Glutamatergic neuron (in vitro differentiated cells): ENCODE results near the gene VRK1. TPM values are rescaled to one million over a fixed set of nuclear protein-coding genes. Genes with fewer than 3 reads are reported as not detected.

Experiments used
- DNase-seq: peaks from one replicate; pipeline ENCODE4 v3.0.0; 2022
- H3K27ac Mint-ChIP-seq: one replicate; pipeline ENCODE4 v1.8.0; 2020; ENCODE audit warnings: mild to moderate bottlenecking, mixed read lengths, inconsistent platforms; ENCODE audit not compliant: unreplicated experiment
- H3K27me3 Mint-ChIP-seq: one replicate; pipeline ENCODE4 v1.8.0; 2020; ENCODE audit warnings: mild to moderate bottlenecking, moderate library complexity, mixed read lengths, inconsistent platforms; ENCODE audit not compliant: unreplicated experiment
- H3K36me3 Mint-ChIP-seq: one replicate; pipeline ENCODE4 v1.8.0; 2020; ENCODE audit warnings: mild to moderate bottlenecking, mixed read lengths, inconsistent platforms; ENCODE audit not compliant: unreplicated experiment
- H3K4me1 Mint-ChIP-seq: one replicate; pipeline ENCODE4 v1.8.0; 2020; ENCODE audit warnings: mild to moderate bottlenecking, low read depth, mixed read lengths, inconsistent platforms; ENCODE audit not compliant: unreplicated experiment
- H3K4me3 Mint-ChIP-seq: one replicate; pipeline ENCODE4 v1.8.0; 2020; ENCODE audit warnings: mild to moderate bottlenecking, mixed read lengths, inconsistent platforms; ENCODE audit not compliant: unreplicated experiment
- H3K9me3 Mint-ChIP-seq: one replicate; pipeline ENCODE4 v1.8.0; 2020; ENCODE audit warnings: mild to moderate bottlenecking, moderate library complexity, mixed read lengths, inconsistent platforms; ENCODE audit not compliant: unreplicated experiment
- CTCF ChIP-seq: fragments of 200-600 bp; sonication (generic); IDR thresholded peaks from one replicate; pipeline ENCODE4 v1.5.0; 2021; ENCODE audit not compliant: partially characterized antibody, unreplicated experiment
- total RNA-seq: library from RNA; stranded (reverse); fragmentation: NEBNext Ultra II Directional; extraction: Animal tissue kit (Norgen Biotek cat#: 25700); gene quantifications from one replicate; pipeline ENCODE4 v1.2.1, GENCODE V29; 2021; ENCODE audit not compliant: unreplicated experiment

Gene VRK1
- total RNA-seq, 1 donor from 2014 or later, result 50.5 TPM

- DNase-seq, result no peak
- Mint-ChIP-seq H3K4me3 (no peak overlapping the region), H3K9me3 (peaks cover 7% of the 10 kb centered on the region), H3K27me3 (peaks cover 2% of the 10 kb centered on the region), H3K27ac (no peak overlapping the region), H3K36me3 (peaks cover 21% of the 10 kb centered on the region), H3K4me1 (peaks cover 10% of the 10 kb centered on the region)
- TF ChIP-seq CTCF, result no peak
Measured at GRCh38 chr14:96916751-96917150, 119.6 kb downstream of the VRK1 start.

GRCh38 chr14:96917442-96917963, 120.3 kb downstream of the VRK1 start:
- no peak for DNase-seq
- TF ChIP-seq CTCF, result no peak
- peaks cover 7% of the 10 kb centered on the region for H3K9me3 Mint-ChIP-seq
- H3K27ac Mint-ChIP-seq, result no peak overlapping the region
- peaks cover 10% of the 10 kb centered on the region for H3K4me1 Mint-ChIP-seq
- H3K36me3 Mint-ChIP-seq, result peaks cover 25% of the 10 kb centered on the region
- no peak overlapping the region for H3K4me3 Mint-ChIP-seq
- H3K27me3 Mint-ChIP-seq, result peaks cover 2% of the 10 kb centered on the region

GRCh38 chr14:96920023-96920422, 122.8 kb downstream of the VRK1 start:
- no peak for TF ChIP-seq CTCF
- H3K27ac Mint-ChIP-seq, result no peak overlapping the region
- H3K36me3 Mint-ChIP-seq, result peaks cover 25% of the 10 kb centered on the region
- H3K4me3 Mint-ChIP-seq, result no peak overlapping the region
- H3K4me1 Mint-ChIP-seq, result peaks cover 14% of the 10 kb centered on the region
- no peaks in the 10 kb centered on the region for H3K27me3 Mint-ChIP-seq
- no peak for DNase-seq
- peaks cover 15% of the 10 kb centered on the region for H3K9me3 Mint-ChIP-seq

GRCh38 chr14:96920820-96921219, 123.6 kb downstream of the VRK1 start:
- H3K4me1 Mint-ChIP-seq, result peaks cover 14% of the 10 kb centered on the region
- no peak for TF ChIP-seq CTCF
- H3K36me3 Mint-ChIP-seq, result peaks cover 17% of the 10 kb centered on the region
- peaks cover 15% of the 10 kb centered on the region for H3K9me3 Mint-ChIP-seq
- no peak overlapping the region for H3K27ac Mint-ChIP-seq
- no peak overlapping the region for H3K4me3 Mint-ChIP-seq
- H3K27me3 Mint-ChIP-seq, result no peaks in the 10 kb centered on the region
- DNase-seq, result no peak

GRCh38 chr14:96922986-96923385, 125.8 kb downstream of the VRK1 start:
- Mint-ChIP-seq H3K27ac (no peak overlapping the region), H3K4me1 (peaks cover 14% of the 10 kb centered on the region), H3K27me3 (peaks cover 1% of the 10 kb centered on the region), H3K4me3 (no peak overlapping the region), H3K9me3 (peaks cover 10% of the 10 kb centered on the region), H3K36me3 (peaks cover 17% of the 10 kb centered on the region)
- no peak for TF ChIP-seq CTCF
- no peak for DNase-seq
